K562 (cell line): ENCODE results near the gene ADK. TPM values are rescaled to one million over a fixed set of nuclear protein-coding genes. Genes with fewer than 3 reads are reported as not detected.

ENCODE experiments used
- ATAC-seq: fragments of 200-7000 bp; cut with Tn5 transposase; 3 replicates; pipeline ENCODE4 v1.9.1; 2020; ENCODE audit warnings: moderate library complexity
- BruUV-seq: library from RNA; stranded (reverse); fragments of 400-500 nt; replicated peaks from 2 replicates; lab custom pipeline; 2021; lab: Mats Ljungman, UMichigan
- CTCF ChIA-PET: fragments of 300-600 bp; formaldehyde crosslinking; extraction: SDS; loops from one replicate; lab custom pipeline; 2021; ENCODE audit warnings: low intra/inter-chr PET ratio; lab: Yijun Ruan, JAX
- POLR2A ChIA-PET: fragments of 300-600, 350-650 bp; sonication (Branson Sonifier 250); formaldehyde crosslinking; extraction: SDS; loops from one replicate; lab custom pipeline; 2021; ENCODE audit warnings: antibody characterized with exemption, inconsistent platforms; lab: Yijun Ruan, JAX
- DNase-seq, 4 experiments: peaks; one replicate each; pipeline versions ENCODE4 v3.0.0 to v3.0.0-alpha.2; 2011 to 2018; ENCODE audit warnings: low spot score in 3 of 4, mixed read lengths in 3 of 4; ENCODE audit errors: extremely low read depth in 1 of 4
- FAIRE-seq: peaks from 2 replicates; lab custom pipeline; 2011; peaks lifted over from hg19 to GRCh38; lab: Jason Lieb, UNC
- H2AFZ ChIP-seq: 2 replicates; pipeline ENCODE4 v1.6.0; 2011; ENCODE audit warnings: low read depth, low read length, control low read depth, inconsistent platforms
- H3K27ac ChIP-seq: fragments of 200-600 bp; 3 replicates; pipeline ENCODE4 v1.8.0; 2011; ENCODE audit warnings: low read depth, mild to moderate bottlenecking, control low read depth, inconsistent platforms, low read length, moderate library complexity, mixed read lengths; ENCODE audit errors: extremely low read depth
- H3K27me3 ChIP-seq, 2 experiments: fragments of 300-600 bp in 1 of 2; 2 replicates in 1 of 2; 3 replicates in 1 of 2; pipeline versions ENCODE4 v1.6.0 to v1.8.0; 2011; ENCODE audit warnings: inconsistent platforms in 2 of 2, low read length in 2 of 2, mild to moderate bottlenecking in 1 of 2, mixed read lengths in 1 of 2, moderate library complexity in 1 of 2; ENCODE audit not compliant: control insufficient read depth in 2 of 2, insufficient read depth in 2 of 2
- H3K36me3 ChIP-seq: fragments of 300-600 bp; 3 replicates; pipeline ENCODE4 v1.8.0; 2011; ENCODE audit warnings: mild to moderate bottlenecking, low read length, inconsistent platforms; ENCODE audit not compliant: control insufficient read depth, insufficient read depth
- H3K4me1 ChIP-seq, 2 experiments: fragments of 200-600 bp in 1 of 2; replicated peaks in 1 of 2; 2 replicates in 1 of 2; 3 replicates in 1 of 2; pipeline versions ENCODE4 v1.5.1 to v1.8.0; 2011; ENCODE audit warnings: inconsistent platforms in 2 of 2, low read length in 2 of 2, mild to moderate bottlenecking in 1 of 2, mixed read lengths in 1 of 2, moderate library complexity in 1 of 2; ENCODE audit not compliant: control insufficient read depth in 2 of 2, insufficient read depth in 2 of 2
- H3K4me2 ChIP-seq: 2 replicates; pipeline ENCODE4 v1.6.1; 2011; ENCODE audit warnings: low read length, control low read depth, inconsistent platforms, mixed read lengths; ENCODE audit not compliant: insufficient read depth
- H3K4me3 ChIP-seq: fragments of 200-600 bp; sonication (generic), shearing (Covaris generic); 2 replicates; pipeline ENCODE4 v1.5.1; 2016; ENCODE audit warnings: control low read depth, inconsistent platforms
- H3K79me2 ChIP-seq: fragments of 200-600 bp; 3 replicates; pipeline ENCODE4 v1.8.0; 2011; ENCODE audit warnings: low read length, inconsistent platforms; ENCODE audit not compliant: control insufficient read depth, insufficient read depth
- H3K9ac ChIP-seq, 2 experiments: 2 replicates each; pipeline versions ENCODE4 v1.6.0 to v1.6.1; 2011; ENCODE audit warnings: low read depth in 2 of 2, low read length in 2 of 2, control low read depth in 1 of 2, inconsistent platforms in 1 of 2, mild to moderate bottlenecking in 1 of 2, mixed read lengths in 1 of 2; ENCODE audit not compliant: insufficient read depth in 1 of 2
- H3K9me1 ChIP-seq: one replicate; pipeline ENCODE4 v1.6.0; 2011; ENCODE audit warnings: inconsistent platforms, mild to moderate bottlenecking, low read length, moderate library complexity; ENCODE audit not compliant: control insufficient read depth, insufficient read depth
- H3K9me3 ChIP-seq: replicated peaks from 2 replicates; pipeline ENCODE4 v1.5.1; 2011; ENCODE audit warnings: low read depth, low read length, inconsistent platforms; ENCODE audit not compliant: control insufficient read depth, insufficient read depth
- H4K20me1 ChIP-seq: replicated peaks from 2 replicates; pipeline ENCODE4 v1.6.1; 2011; ENCODE audit warnings: low read length, inconsistent platforms, mixed read lengths; ENCODE audit not compliant: control insufficient read depth, insufficient read depth
- CHCHD3 ChIP-seq: fragments of 250-450 bp; sonication (Bioruptor Pico); IDR thresholded peaks from 2 replicates; pipeline ENCODE4 v2.1.2; 2022; ENCODE audit warnings: mild to moderate bottlenecking
- GTF2F1 ChIP-seq: IDR thresholded peaks from 2 replicates; pipeline ENCODE4 v1.6.1; 2011; ENCODE audit warnings: low read depth, low read length, improper control_type of control experiment
- HNRNPLL ChIP-seq: fragments of 200-400 bp; formaldehyde crosslinking; IDR thresholded peaks from 2 replicates; pipeline ENCODE4 v1.6.1; 2017; ENCODE audit warnings: low read length, low read depth, mild to moderate bottlenecking; ENCODE audit not compliant: poor library complexity, severe bottlenecking
- ILK ChIP-seq: fragments of 450-650 bp; IDR thresholded peaks from 2 replicates; pipeline ENCODE4 v1.6.1; 2016; ENCODE audit warnings: missing genetic modification characterization, low read depth, mild to moderate bottlenecking, missing compliant biosample characterization, moderate library complexity, borderline replicate concordance
- JUND ChIP-seq, 2 experiments: IDR thresholded peaks; 2 replicates in 1 of 2; 3 replicates in 1 of 2; pipeline ENCODE4 v1.6.1; 2011; ENCODE audit warnings: borderline replicate concordance in 2 of 2, low read depth in 2 of 2, low read length in 2 of 2, improper control_type of control experiment in 1 of 2, missing biosample characterization in 1 of 2, missing genetic modification characterization in 1 of 2, missing genetic modification reagents in 1 of 2
- MAZ ChIP-seq, 2 experiments: fragments of 450-650 bp in 1 of 2; sonication (generic) in 1 of 2; formaldehyde crosslinking; IDR thresholded peaks in 1 of 2; conservative IDR thresholded peaks in 1 of 2; 2 replicates each; pipeline versions ENCODE4 v1.4.0 to v1.5.0; 2020; ENCODE audit warnings: mild to moderate bottlenecking in 1 of 2, missing genetic modification reagents in 1 of 2
- MXI1 ChIP-seq: IDR thresholded peaks from 2 replicates; pipeline ENCODE4 v1.6.1; 2011; ENCODE audit warnings: low read depth, mild to moderate bottlenecking, improper control_type of control experiment, low read length
- NR2C2 ChIP-seq, 2 experiments: fragments of 200-800 bp in 1 of 2; sonication (Bioruptor generic) in 1 of 2; sonication (generic) in 1 of 2; formaldehyde crosslinking in 1 of 2; IDR thresholded peaks; 2 replicates each; pipeline versions ENCODE4 v1.6.1 to v1.8.0; 2016 to 2022; ENCODE audit warnings: mild to moderate bottlenecking in 1 of 2, missing compliant biosample characterization in 1 of 2, missing genetic modification characterization in 1 of 2, missing genetic modification reagents in 1 of 2
- PHF20 ChIP-seq: fragments of 450-650 bp; IDR thresholded peaks from 2 replicates; pipeline ENCODE4 v1.6.1; 2018; ENCODE audit not compliant: partially characterized antibody
- RBM22 ChIP-seq: fragments of 200-400 bp; formaldehyde crosslinking; IDR thresholded peaks from 2 replicates; pipeline ENCODE4 v1.6.1; 2018; ENCODE audit warnings: low read length, low read depth; ENCODE audit not compliant: poor library complexity, severe bottlenecking
- RBM39 ChIP-seq: fragments of 200-400 bp; formaldehyde crosslinking; optimal IDR thresholded peaks from 2 replicates; pipeline ENCODE3; 2018; ENCODE audit warnings: low read depth, low read length
- YY1 ChIP-seq, 3 experiments: IDR thresholded peaks; 2 replicates each; pipeline ENCODE4 v1.6.1; 2011; ENCODE audit warnings: low read length in 2 of 3, mild to moderate bottlenecking in 2 of 3, moderate library complexity in 2 of 3, borderline replicate concordance in 1 of 3, control low read depth in 1 of 3, low read depth in 1 of 3; ENCODE audit not compliant: insufficient read depth in 3 of 3, insufficient replicate concordance in 2 of 3, control insufficient read depth in 1 of 3, insufficient read length in 1 of 3; ENCODE audit errors: extremely low read depth in 1 of 3
- ZKSCAN3 ChIP-seq: fragments of 250-450 bp; sonication (Bioruptor Pico); IDR thresholded peaks from 2 replicates; pipeline ENCODE4 v1.4.0; 2020
- in situ Hi-C: fragments of 300-500 bp; cut with MboI; formaldehyde crosslinking; loops from 4 replicates; pipeline ENCODE4 v1.15.0; 2018; ENCODE audit warnings: inconsistent platforms, mixed read lengths
- intact Hi-C: fragments of 100-400 bp; cut with micrococcal nuclease; formaldehyde crosslinking; loops from 2 replicates; pipeline ENCODE4 v1.14.2; 2022
- polyA plus RNA-seq, 8 experiments: library from polyadenylated mRNA; depleted of rRNA in 4 of 8; stranded (reverse) in 5 of 8; unstranded in 3 of 8; fragments of >200 nt; fragmentation: Nextera tagmentation in 2 of 8; fragmentation: Illumina TruSeq in 1 of 8; extraction: Ambion mirVana in 2 of 8; extraction: Trizol in 1 of 8; gene quantifications; 2 replicates each; pipeline versions ENCODE4 v1.2.1 to v1.2.3, GENCODE V29; 2011 to 2014; ENCODE audit warnings: inconsistent platforms in 1 of 8, missing spikeins in 1 of 8
- total RNA-seq, 7 experiments: library from RNA; depleted of rRNA in 6 of 7; stranded (reverse); fragments of >200 nt in 6 of 7; fragmentation: Illumina TruSeq in 2 of 7; extraction: Trizol in 2 of 7; gene quantifications; 2 replicates each; pipeline versions ENCODE4 v1.2.1 to v1.2.3, GENCODE V29; 2011 to 2021; ENCODE audit warnings: low replicate concordance in 1 of 7
- TF ChIP-seq, protein P1 (sequence below), 2 experiments: fragments of 450-650 bp; IDR thresholded peaks; 2 replicates each; pipeline ENCODE4 v1.6.1; 2016
- TF ChIP-seq, protein P2 (sequence below): fragments of 250-450 bp; sonication (Bioruptor Pico); IDR thresholded peaks from 2 replicates; pipeline ENCODE4 v1.4.0; 2020

Gene ADK
- total and polyA plus RNA-seq, 9 of the 15 experiments (the other 6 are each of a cell fraction or from before 2014, with no cell fraction given): 54.2 to 97.8 (median 73.6) TPM

DNA sequence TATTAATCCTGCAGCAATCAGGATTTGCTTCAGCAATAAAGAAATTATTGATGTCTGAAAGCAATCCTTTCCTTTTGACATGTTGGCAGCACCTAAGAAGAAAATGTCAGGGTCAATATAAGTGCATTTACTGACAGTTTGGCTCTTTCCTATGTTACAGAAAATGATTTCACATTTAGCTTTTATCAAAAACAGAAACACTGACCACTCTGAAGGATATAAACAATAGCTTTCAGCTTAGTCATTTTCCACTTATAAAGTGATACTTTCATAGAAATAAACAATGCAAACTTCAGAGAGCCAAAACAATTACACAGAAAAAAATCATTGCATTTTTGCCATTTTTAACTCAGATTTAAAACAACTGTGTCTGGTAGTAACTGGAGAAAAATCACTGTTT lies 349.8 kb downstream of the ADK start:
- no peaks in the 10 kb centered on the region; the same call in 2 of the 3 replicates for H3K36me3 ChIP-seq
- no peak overlapping the region for H3K9ac ChIP-seq
- ChIA-PET CTCF (no interaction called here), POLR2A (no interaction called here)
- ATAC-seq: no peak
- in situ Hi-C loops (no loop called here), intact Hi-C loops (no loop called here)
- no peak for DNase-seq
- H2AFZ ChIP-seq: no peak overlapping the region
- BruUV-seq: no TSS peak
- H3K79me2 ChIP-seq: no peaks in the 10 kb centered on the region
- H3K27ac ChIP-seq: no peak overlapping the region
- no peak overlapping the region for H3K4me2 ChIP-seq
- H3K4me1 ChIP-seq: no peaks in the 10 kb centered on the region
- no peaks in the 10 kb centered on the region for H4K20me1 ChIP-seq
- H3K4me3 ChIP-seq: no peak overlapping the region
- H3K9me1 ChIP-seq: no peaks in the 10 kb centered on the region
- FAIRE-seq: no peak
- no peaks in the 10 kb centered on the region for H3K9me3 ChIP-seq
- H3K27me3 ChIP-seq: no peaks in the 10 kb centered on the region
- TF ChIP-seq PHF20 (no peak), MAZ (CRISPR knock-in tag; conservative IDR thresholded peaks at IDR 0.05 in 1 of 2, IDR thresholded peaks at IDR 0.05 in 1 of 2) (no peak), RBM39 (no peak), MXI1 (no peak), ZKSCAN3 (CRISPR knock-in tag) (no peak), GTF2F1 (no peak), NR2C2 (CRISPR knock-in tag; IDR thresholded peaks at IDR 0.05) (no peak), NR2C2 (tag; IDR thresholded peaks at IDR 0.05) (no peak), YY1 (IDR thresholded peaks at IDR 0.05; ENCODE audit: borderline replicate concordance in 1 of 3, control insufficient read depth in 1 of 3, extremely low read depth in 1 of 3, insufficient read depth in 3 of 3, insufficient read length in 1 of 3, insufficient replicate concordance in 2 of 3, low read depth in 1 of 3, low read length in 2 of 3) (no peak), JUND (IDR thresholded peaks at IDR 0.05; ENCODE audit: borderline replicate concordance, low read depth, low read length) (no peak), JUND (tag; IDR thresholded peaks at IDR 0.05; ENCODE audit: borderline replicate concordance, low read depth, low read length) (no peak), CHCHD3 (CRISPR knock-in tag) (no peak), ILK (tag) (no peak), RBM22 (no peak), HNRNPLL (no peak)
- TF ChIP-seq, protein P1, sequence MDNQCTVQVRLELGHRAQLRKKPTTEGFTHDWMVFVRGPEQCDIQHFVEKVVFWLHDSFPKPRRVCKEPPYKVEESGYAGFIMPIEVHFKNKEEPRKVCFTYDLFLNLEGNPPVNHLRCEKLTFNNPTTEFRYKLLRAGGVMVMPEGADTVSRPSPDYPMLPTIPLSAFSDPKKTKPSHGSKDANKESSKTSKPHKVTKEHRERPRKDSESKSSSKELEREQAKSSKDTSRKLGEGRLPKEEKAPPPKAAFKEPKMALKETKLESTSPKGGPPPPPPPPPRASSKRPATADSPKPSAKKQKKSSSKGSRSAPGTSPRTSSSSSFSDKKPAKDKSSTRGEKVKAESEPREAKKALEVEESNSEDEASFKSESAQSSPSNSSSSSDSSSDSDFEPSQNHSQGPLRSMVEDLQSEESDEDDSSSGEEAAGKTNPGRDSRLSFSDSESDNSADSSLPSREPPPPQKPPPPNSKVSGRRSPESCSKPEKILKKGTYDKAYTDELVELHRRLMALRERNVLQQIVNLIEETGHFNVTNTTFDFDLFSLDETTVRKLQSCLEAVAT (IDR thresholded peaks at IDR 0.05): no peak
- TF ChIP-seq, protein P2, sequence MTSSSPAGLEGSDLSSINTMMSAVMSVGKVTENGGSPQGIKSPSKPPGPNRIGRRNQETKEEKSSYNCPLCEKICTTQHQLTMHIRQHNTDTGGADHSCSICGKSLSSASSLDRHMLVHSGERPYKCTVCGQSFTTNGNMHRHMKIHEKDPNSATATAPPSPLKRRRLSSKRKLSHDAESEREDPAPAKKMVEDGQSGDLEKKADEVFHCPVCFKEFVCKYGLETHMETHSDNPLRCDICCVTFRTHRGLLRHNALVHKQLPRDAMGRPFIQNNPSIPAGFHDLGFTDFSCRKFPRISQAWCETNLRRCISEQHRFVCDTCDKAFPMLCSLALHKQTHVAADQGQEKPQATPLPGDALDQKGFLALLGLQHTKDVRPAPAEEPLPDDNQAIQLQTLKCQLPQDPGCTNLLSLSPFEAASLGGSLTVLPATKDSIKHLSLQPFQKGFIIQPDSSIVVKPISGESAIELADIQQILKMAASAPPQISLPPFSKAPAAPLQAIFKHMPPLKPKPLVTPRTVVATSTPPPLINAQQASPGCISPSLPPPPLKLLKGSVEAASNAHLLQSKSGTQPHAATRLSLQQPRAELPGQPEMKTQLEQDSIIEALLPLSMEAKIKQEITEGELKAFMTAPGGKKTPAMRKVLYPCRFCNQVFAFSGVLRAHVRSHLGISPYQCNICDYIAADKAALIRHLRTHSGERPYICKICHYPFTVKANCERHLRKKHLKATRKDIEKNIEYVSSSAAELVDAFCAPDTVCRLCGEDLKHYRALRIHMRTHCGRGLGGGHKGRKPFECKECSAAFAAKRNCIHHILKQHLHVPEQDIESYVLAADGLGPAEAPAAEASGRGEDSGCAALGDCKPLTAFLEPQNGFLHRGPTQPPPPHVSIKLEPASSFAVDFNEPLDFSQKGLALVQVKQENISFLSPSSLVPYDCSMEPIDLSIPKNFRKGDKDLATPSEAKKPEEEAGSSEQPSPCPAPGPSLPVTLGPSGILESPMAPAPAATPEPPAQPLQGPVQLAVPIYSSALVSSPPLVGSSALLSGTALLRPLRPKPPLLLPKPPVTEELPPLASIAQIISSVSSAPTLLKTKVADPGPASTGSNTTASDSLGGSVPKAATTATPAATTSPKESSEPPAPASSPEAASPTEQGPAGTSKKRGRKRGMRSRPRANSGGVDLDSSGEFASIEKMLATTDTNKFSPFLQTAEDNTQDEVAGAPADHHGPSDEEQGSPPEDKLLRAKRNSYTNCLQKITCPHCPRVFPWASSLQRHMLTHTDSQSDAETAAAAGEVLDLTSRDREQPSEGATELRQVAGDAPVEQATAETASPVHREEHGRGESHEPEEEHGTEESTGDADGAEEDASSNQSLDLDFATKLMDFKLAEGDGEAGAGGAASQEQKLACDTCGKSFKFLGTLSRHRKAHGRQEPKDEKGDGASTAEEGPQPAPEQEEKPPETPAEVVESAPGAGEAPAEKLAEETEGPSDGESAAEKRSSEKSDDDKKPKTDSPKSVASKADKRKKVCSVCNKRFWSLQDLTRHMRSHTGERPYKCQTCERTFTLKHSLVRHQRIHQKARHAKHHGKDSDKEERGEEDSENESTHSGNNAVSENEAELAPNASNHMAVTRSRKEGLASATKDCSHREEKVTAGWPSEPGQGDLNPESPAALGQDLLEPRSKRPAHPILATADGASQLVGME: no peak
